Measurements from ENCODE around the gene LHPP.

LHPP gene

GRCh38 chr10:124658591-124659242 is 197.1 kb downstream of the LHPP start:
- DNase-seq (ENCODE audit: low read depth), result no peak

DNA sequence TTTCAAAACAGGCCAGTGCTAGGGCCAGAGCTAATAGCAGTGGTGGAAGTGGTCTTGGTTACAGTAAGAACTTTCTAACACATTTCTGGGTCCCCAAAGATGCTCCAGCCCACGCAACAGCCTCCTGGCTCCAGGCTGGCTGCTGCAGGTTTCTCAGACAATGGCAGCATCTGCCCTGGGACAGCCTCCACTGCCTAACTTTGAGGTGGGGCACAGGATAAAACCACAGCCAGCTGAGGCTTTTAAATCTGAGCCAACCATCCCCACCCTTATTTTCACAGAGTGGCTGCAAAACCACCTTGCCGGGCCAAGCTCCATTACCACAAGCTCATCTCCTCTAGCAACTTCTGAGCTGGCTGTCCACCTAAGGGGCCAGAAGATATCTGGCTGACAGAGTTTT is 197.8 kb downstream of the LHPP start:
- no peak for DNase-seq (ENCODE audit: low read depth)

- no peak for DNase-seq (ENCODE audit: low read depth)
Observed at GRCh38 chr10:124660404-124661125, 198.9 kb downstream of the LHPP start.

- no peak for DNase-seq (ENCODE audit: low read depth)
Observed at GRCh38 chr10:124661660-124662180, 200.1 kb downstream of the LHPP start.

DNA sequence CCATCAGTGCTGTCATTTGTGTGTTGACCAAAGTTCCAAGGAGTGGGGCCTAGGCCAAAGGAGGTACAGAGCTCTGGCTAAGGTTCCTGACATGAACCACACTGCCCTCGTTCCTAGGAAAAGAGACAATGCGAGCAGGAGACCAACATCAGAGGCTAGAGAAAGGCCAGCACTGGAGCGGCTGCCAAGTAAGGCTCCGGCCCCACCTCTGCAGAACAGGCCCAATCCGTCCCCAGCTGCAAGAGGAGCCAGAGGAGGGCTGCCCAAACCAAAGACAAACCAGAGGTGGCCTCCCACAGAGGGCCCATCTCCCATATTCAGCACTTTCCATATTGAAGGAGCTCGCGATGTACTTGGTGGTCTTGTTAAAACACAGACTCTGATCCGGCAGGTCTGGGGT is 201.6 kb downstream of the LHPP start:
- no peak for DNase-seq (ENCODE audit: low read depth)

Data from fibroblast of the conjunctiva (primary cell).